GM19099 (cell line): ENCODE measurements around the gene SMPD3.

Experiments used
- POLR2A ChIP-seq: IDR thresholded peaks from 3 replicates; pipeline ENCODE4 v1.6.1; 2011; ENCODE audit warnings: low read depth; ENCODE audit not compliant: insufficient read length; ENCODE audit errors: extremely low read depth

Gene SMPD3

GRCh38 chr16:68448360-68448970, at the start of gene SMPD3:
TSS of gene SMPD3 (minus strand) at chr16:68448508. CDS start at chr16:68372181, 76,327 bp downstream.
- no peak for TF ChIP-seq POLR2A

GRCh38 chr16:68496689-68497088, 48.4 kb upstream of the SMPD3 start:
- TF ChIP-seq POLR2A = no peak

- TF ChIP-seq POLR2A = no peak
These were observed 45.2 kb upstream of the SMPD3 start for GRCh38 chr16:68493412-68494070.

DNA sequence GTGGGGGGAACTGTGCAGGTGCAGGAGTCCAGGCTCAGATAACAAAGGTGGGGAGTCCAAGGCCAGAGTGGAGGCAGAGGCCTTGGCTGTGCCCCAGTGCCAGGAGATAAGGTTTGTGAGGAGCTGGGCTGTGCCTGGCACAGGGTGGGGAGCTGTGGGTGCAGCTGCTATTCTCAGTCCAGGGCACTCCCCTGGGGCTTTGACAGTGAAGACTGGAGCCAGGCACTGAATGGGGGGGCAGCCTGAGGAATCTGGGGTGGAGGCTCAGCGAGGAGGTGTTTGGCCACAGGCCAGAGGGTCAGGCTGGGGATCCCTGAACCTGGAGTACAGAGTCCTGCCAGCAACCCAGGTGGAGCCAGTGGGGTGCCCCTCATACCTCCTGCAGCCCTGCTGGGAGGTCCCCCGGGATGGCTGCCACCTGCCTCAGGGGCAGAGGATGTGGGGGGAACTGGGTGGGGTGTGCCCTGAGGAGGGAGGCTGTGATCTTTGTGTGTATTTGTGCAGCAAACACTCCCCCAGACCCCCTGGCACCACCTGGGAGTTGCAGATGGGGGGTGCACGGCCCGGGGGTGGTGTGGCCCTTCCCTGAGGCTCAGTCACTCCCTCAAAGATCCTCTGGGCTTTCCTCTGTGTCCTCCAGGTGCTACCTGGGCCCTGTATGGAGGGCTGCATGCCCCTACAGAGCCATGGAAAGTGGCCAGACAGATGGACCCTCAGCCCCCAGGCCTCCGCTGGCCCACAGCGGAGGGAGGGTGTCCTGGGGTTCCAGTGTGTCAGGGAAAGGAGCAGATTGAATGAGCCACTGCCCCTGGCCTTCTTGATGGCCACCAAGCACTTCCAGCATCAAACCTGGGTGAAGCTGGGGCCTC, 44.5 kb upstream of the SMPD3 start:
- no peak for TF ChIP-seq POLR2A

DNA sequence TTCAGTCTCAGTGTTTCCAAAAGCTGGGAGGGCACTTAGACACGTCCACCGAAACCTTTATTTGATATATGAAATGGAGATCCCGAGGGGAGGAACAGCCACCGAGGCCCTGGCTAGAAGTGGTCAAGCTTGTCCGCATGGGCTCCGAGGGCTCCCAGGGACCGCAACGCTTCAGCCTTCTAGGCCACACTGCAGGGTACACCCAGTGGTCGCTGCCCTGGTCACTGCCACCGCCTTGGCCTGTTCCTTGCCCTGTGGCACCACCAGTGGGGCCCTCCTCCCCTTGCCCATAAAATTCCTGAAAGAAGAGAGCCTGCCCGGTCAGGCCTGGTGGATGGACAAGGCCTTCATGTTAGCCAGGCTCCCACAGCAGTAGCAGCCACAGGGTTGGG, 43.8 kb upstream of the SMPD3 start:
- no peak for TF ChIP-seq POLR2A

GRCh38 chr16:68491576-68491950, 43.3 kb upstream of the SMPD3 start:
- no peak for TF ChIP-seq POLR2A

- TF ChIP-seq POLR2A = no peak
These were observed 42.7 kb upstream of the SMPD3 start for GRCh38 chr16:68490829-68491575.

- no peak for TF ChIP-seq POLR2A
These were observed 42.0 kb upstream of the SMPD3 start for GRCh38 chr16:68490358-68490757.

- TF ChIP-seq POLR2A = no peak
These were observed 40.2 kb upstream of the SMPD3 start for GRCh38 chr16:68488554-68488953.

- no peak for TF ChIP-seq POLR2A
These were observed 39.4 kb upstream of the SMPD3 start for GRCh38 chr16:68487669-68488068.

DNA sequence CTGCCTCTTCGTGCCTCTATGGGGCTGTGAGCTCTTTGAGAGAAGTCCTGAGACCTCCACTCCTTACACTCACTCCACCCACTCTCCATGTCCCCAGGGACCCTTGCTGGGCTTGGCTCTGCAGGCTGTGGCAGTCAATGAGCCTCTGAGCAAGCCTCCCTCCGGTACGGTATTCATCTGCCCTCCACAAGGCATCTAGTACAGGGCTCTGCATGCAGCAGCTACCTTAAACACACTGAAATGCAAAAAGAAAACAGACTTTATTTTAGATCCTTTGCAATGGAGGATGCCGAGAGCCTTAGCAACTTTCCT, 38.9 kb upstream of the SMPD3 start:
- TF ChIP-seq POLR2A = no peak

DNA sequence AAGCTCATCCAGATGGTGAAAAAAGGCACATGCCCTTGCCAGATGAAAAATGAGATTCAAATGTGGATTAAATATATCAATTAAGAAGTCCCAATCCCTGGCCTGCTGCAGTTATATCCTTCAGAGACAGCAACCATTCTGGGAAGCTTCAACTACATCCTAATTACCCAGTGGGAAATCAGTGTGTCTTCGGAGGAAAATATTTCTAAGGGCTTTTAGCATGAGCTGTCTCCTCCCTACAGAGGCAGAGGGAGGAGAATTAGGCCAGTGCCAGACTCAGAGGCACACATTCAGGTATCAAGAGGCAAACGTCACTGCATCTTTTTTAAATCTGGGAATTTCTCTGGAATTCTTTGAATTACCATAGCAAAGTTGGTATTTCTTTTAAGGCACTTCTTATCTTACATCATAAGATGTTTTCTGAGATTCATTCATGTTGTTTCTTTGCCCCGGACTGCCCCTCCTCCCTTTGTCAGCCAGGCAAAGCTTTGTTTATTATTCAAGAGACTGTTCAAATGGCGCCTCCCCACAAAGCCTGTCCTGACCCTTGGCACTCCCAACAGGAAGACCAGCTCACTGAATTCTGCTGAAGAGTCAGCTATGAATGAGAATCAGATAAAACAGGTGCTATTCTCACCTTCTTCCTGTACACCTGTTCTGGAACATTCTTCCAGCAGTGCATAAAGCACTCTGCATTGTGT, 38.3 kb upstream of the SMPD3 start:
- TF ChIP-seq POLR2A = no peak

GRCh38 chr16:68481636-68482035, 33.3 kb upstream of the SMPD3 start:
- TF ChIP-seq POLR2A = no peak

- no peak for TF ChIP-seq POLR2A
These were observed 32.0 kb upstream of the SMPD3 start for GRCh38 chr16:68480084-68480995.
